B cell (primary cell): ENCODE data around the gene LILRB3. TPM values are rescaled to one million over a fixed set of nuclear protein-coding genes. Genes with fewer than 3 reads are reported as not detected.

Experiments used
- ATAC-seq: fragments of 200-7000 bp; cut with Tn5 transposase; one replicate; pipeline ENCODE4 v1.10.0; 2021; ENCODE audit warnings: low read depth, mild to moderate bottlenecking, moderate number of reproducible peaks, moderate library complexity
- CTCF ChIA-PET: fragments of 350-600 bp; sonication (Branson Sonifier 250); formaldehyde crosslinking; loops from one replicate; lab custom pipeline; 2021; ENCODE audit warnings: antibody characterized with exemption, inconsistent platforms; lab: Charles Lee
- POLR2A ChIA-PET: fragments of 350-600 bp; sonication (Branson Sonifier 250); formaldehyde crosslinking; loops from one replicate; lab custom pipeline; 2021; ENCODE audit warnings: antibody characterized with exemption; lab: Charles Lee
- DNase-seq: peaks from one replicate; pipeline ENCODE4 v3.0.0; 2013
- H2AFZ ChIP-seq: 2 replicates; pipeline ENCODE4 v1.6.1; 2012; ENCODE audit warnings: mild to moderate bottlenecking, low read depth, low read length; ENCODE audit not compliant: insufficient read depth, poor library complexity, severe bottlenecking
- H3K27ac ChIP-seq, 2 donors: 1 replicate in 1 of 2; 2 replicates in 1 of 2; pipeline ENCODE4 v1.5.1; 2012 to 2013; ENCODE audit warnings: low read length in 2 of 2, mild to moderate bottlenecking in 2 of 2, moderate library complexity in 1 of 2
- H3K27me3 ChIP-seq, 4 experiments: fragments of 200-600 bp in 1 of 4; sonication (generic) in 1 of 4; replicated peaks in 1 of 4; 1 replicate in 2 of 4; 2 replicates in 2 of 4; pipeline versions ENCODE4 v1.6.1 to v1.7.0; 2013 to 2016; ENCODE audit warnings: low read length in 3 of 4, mild to moderate bottlenecking in 2 of 4, mixed read lengths in 1 of 4, moderate library complexity in 1 of 4; ENCODE audit not compliant: insufficient read depth in 4 of 4, control insufficient read depth in 3 of 4; ENCODE audit errors: control extremely low read depth in 1 of 4
- H3K36me3 ChIP-seq, 2 experiments: replicated peaks in 1 of 2; 1 replicate in 1 of 2; 2 replicates in 1 of 2; pipeline versions ENCODE4 v1.6.1 to v1.7.1; 2013; ENCODE audit warnings: low read length in 1 of 2; ENCODE audit not compliant: insufficient read depth in 2 of 2, control insufficient read depth in 1 of 2; ENCODE audit errors: control extremely low read depth in 1 of 2, extremely low read depth in 1 of 2
- H3K4me1 ChIP-seq, 2 donors: fragments of 200-600 bp in 1 of 2; sonication (generic) in 1 of 2; 1 replicate in 1 of 2; 2 replicates in 1 of 2; pipeline versions ENCODE4 v1.5.1 to v1.6.1; 2013 to 2017; ENCODE audit warnings: low read length in 2 of 2; ENCODE audit not compliant: control insufficient read depth in 2 of 2, insufficient read depth in 2 of 2
- H3K4me2 ChIP-seq: replicated peaks from 2 replicates; pipeline ENCODE3; 2012; ENCODE audit warnings: mild to moderate bottlenecking, low read depth, low read length; ENCODE audit not compliant: poor library complexity, severe bottlenecking
- H3K4me3 ChIP-seq, 5 experiments: fragments of 200-600 bp in 1 of 5; sonication (generic) in 1 of 5; 1 replicate in 3 of 5; 2 replicates in 2 of 5; pipeline versions ENCODE4 v1.5.1 to v1.7.0; 2011 to 2016; ENCODE audit warnings: low read length in 4 of 5, mild to moderate bottlenecking in 4 of 5, low read depth in 2 of 5, control low read depth in 1 of 5, moderate library complexity in 1 of 5; ENCODE audit not compliant: insufficient read depth in 1 of 5; ENCODE audit errors: control extremely low read depth in 1 of 5, extremely low read depth in 1 of 5
- H3K79me2 ChIP-seq: fragments of 200-600 bp; sonication (generic); one replicate; pipeline ENCODE4 v1.6.0; 2016; ENCODE audit warnings: low read length; ENCODE audit not compliant: control insufficient read depth, insufficient read depth
- H3K9ac ChIP-seq: fragments of 200-600 bp; sonication (generic); 2 replicates; pipeline ENCODE4 v1.6.1; 2017; ENCODE audit warnings: mild to moderate bottlenecking, low read length, moderate library complexity
- H3K9me3 ChIP-seq, 3 donors: one replicate each; pipeline versions ENCODE4 v1.6.1 to v1.7.1; 2013; ENCODE audit warnings: low read length in 2 of 3; ENCODE audit not compliant: control insufficient read depth in 2 of 3, insufficient read depth in 1 of 3; ENCODE audit errors: control extremely low read depth in 1 of 3
- H4K20me1 ChIP-seq: 2 replicates; pipeline ENCODE4 v1.6.0; 2012; ENCODE audit warnings: mild to moderate bottlenecking, low read length; ENCODE audit not compliant: insufficient read depth, control insufficient read depth, poor library complexity, severe bottlenecking
- H3K27ac Mint-ChIP-seq: one replicate; pipeline ENCODE4 v1.8.0; 2021; ENCODE audit warnings: mixed read lengths
- H3K27me3 Mint-ChIP-seq: one replicate; pipeline ENCODE4 v1.8.0; 2021; ENCODE audit warnings: mixed read lengths
- H3K4me1 Mint-ChIP-seq: one replicate; pipeline ENCODE4 v1.8.0; 2021; ENCODE audit warnings: mixed read lengths
- H3K4me3 Mint-ChIP-seq: one replicate; pipeline ENCODE4 v1.8.0; 2021; ENCODE audit warnings: mixed read lengths
- H3K9me3 Mint-ChIP-seq: one replicate; pipeline ENCODE4 v1.8.0; 2022; ENCODE audit warnings: mixed read lengths; ENCODE audit not compliant: insufficient read depth
- EZH2 ChIP-seq: IDR thresholded peaks from 2 replicates; pipeline ENCODE4 v1.6.1; 2012; ENCODE audit warnings: borderline replicate concordance, low read depth, mild to moderate bottlenecking, moderate library complexity, low read length; ENCODE audit not compliant: insufficient read depth, poor library complexity, severe bottlenecking
- WGBS: methylation state at CpG from one replicate; pipeline ENCODE4 v1.1.5; 2013; ENCODE audit warnings: missing lambda C conversion rate; ENCODE audit not compliant: insufficient coverage; 5-methylcytosine and 5-hydroxymethylcytosine counted together
- intact Hi-C: fragments of 100-400 bp; cut with micrococcal nuclease; formaldehyde crosslinking; loops from one replicate; pipeline ENCODE4 v1.10.0; 2022
- polyA plus RNA-seq: library from polyadenylated mRNA; depleted of rRNA; stranded (reverse); fragments of >200 nt; gene quantifications from 2 replicates; pipeline ENCODE4 v1.2.3, GENCODE V29; 2012
- total RNA-seq, 2 donors: library from RNA; stranded (reverse); fragments of 120-200 nt in 1 of 2; gene quantifications; 1 replicate in 1 of 2; 2 replicates in 1 of 2; pipeline versions ENCODE4 v1.2.3 to v1.2.4, GENCODE V29; 2013 to 2022
- TF ChIP-seq, protein P1 (sequence below): fragments of 200-600 bp; IDR thresholded peaks from one replicate; pipeline ENCODE4 v1.8.0; 2022; ENCODE audit warnings: antibody characterized with exemption, mild to moderate bottlenecking

LILRB3 gene
- total and polyA plus RNA-seq, 2 donors (not counting 1 experiment from before 2014, with no cell fraction given): 0.25 to 2.3 TPM

DNA sequence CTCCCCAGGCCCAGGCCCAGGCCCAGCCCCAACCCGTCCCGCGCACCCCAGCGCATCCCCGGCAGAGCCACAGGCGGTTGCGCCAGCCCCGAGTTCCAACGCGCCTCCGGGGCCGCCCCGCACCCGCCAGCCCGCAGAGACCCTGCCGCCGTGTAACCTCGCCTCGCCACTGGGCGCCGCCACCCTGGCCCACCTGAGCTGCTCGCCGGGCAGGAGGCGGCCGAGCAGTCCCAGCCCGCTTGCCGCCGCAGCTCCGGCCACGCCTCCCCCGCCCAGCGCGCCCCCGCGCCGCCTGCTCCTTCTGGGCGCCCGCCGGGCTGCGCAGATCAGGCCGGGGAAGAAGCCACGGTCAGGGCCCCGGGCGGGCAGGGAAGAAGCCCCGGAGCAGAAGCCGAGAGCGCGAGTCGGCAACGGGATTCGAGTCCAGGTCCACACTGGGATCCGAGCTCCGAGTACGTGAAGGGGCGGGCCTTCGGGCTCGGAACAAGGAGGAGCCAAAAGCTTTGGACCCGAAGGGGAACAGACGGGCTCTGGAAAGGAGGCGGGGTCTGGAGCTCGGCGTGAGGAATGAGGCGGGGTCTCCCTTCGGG is 33.6 kb downstream of the LILRB3 start, which contains the start of gene MBOAT7:
TSS of gene MBOAT7 (minus strand) at position 436 of the 590 bp plus-strand sequence. CDS start 1,072 bp downstream, outside the sequence.
- Histone ChIP-seq H3K4me3 (peak within 1 kb of the TSS; percentile 31 to 87 (median 81)), H4K20me1 (peaks cover 19% of the 10 kb centered on the region), H3K9me3 (no peaks in the 10 kb centered on the region), H3K9ac (peak within 1 kb of the TSS; percentile 83), H3K79me2 (peaks cover 20% of the 10 kb centered on the region), H3K4me1 (peaks cover 18 to 22% of the 10 kb centered on the region in 2 donors), H3K27me3 (no peaks in the 10 kb centered on the region), H2AFZ (peak within 1 kb of the TSS; percentile 80), H3K4me2 (peak within 1 kb of the TSS; percentile 99), H3K27ac (peak within 1 kb of the TSS; percentile 96 to 99), H3K36me3 (peaks cover 0 to 16% of the 10 kb centered on the region in 2 experiments)
- Mint-ChIP-seq H3K27me3 (no peaks in the 10 kb centered on the region), H3K27ac (peak within 1 kb of the TSS; percentile 99), H3K9me3 (no peaks in the 10 kb centered on the region), H3K4me3 (peak within 1 kb of the TSS; percentile 94), H3K4me1 (peaks cover 32% of the 10 kb centered on the region)
- intact Hi-C loops: loop anchor here (1.0 to 5.0 kb wide), 3 partner anchors 16 to 43 kb away; partner anchors contain the start of gene TMC4
- CTCF ChIA-PET: interaction anchor here (0.6 to 4.7 kb wide), 18 partner anchors 11 to 292 kb away, joined by 3 to 50 read pairs (median 4); partner anchors contain the start of genes LENG1, RPS9 and TMC4
- ATAC-seq (peak; percentile 6), DNase-seq (no peak)
- TF ChIP-seq, protein P1, sequence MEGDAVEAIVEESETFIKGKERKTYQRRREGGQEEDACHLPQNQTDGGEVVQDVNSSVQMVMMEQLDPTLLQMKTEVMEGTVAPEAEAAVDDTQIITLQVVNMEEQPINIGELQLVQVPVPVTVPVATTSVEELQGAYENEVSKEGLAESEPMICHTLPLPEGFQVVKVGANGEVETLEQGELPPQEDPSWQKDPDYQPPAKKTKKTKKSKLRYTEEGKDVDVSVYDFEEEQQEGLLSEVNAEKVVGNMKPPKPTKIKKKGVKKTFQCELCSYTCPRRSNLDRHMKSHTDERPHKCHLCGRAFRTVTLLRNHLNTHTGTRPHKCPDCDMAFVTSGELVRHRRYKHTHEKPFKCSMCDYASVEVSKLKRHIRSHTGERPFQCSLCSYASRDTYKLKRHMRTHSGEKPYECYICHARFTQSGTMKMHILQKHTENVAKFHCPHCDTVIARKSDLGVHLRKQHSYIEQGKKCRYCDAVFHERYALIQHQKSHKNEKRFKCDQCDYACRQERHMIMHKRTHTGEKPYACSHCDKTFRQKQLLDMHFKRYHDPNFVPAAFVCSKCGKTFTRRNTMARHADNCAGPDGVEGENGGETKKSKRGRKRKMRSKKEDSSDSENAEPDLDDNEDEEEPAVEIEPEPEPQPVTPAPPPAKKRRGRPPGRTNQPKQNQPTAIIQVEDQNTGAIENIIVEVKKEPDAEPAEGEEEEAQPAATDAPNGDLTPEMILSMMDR: peak; percentile 15
- no peak for TF ChIP-seq EZH2
- WGBS: under 1% methylated on average over 64 of the region's 64 CpGs
- POLR2A ChIA-PET: interaction anchor here (0.5 to 4.5 kb wide), 13 partner anchors 9 to 2000 kb away, joined by 3 to 73 read pairs (median 5); partner anchors contain the start of genes CNOT3, LENG1, RPS9 and TMC4
